ENCODE results near the gene CABCOCO1. TPM values are rescaled to one million over a fixed set of nuclear protein-coding genes. Genes with fewer than 3 reads are reported as not detected.

CABCOCO1 gene
- total and polyA plus RNA-seq, 2 of the 13 experiments (the other 11 are each of a cell fraction or from before 2014, with no cell fraction given): not detected

- H4K20me1 ChIP-seq (ENCODE audit: insufficient read depth, low read length): no peaks in the 10 kb centered on the region
- 0% methylated on average over 1 of the region's 1 CpG for WGBS (ENCODE audit: low lambda C conversion rate)
- H3K27ac ChIP-seq (ENCODE audit: extremely low read length, insufficient read depth, low read length): no peak overlapping the region
- no peak for TF ChIP-seq CENPX (CRISPR knock-in tag; IDR thresholded peaks at IDR 0.05)
- H2AFZ ChIP-seq (ENCODE audit: low read length): no peak overlapping the region
- no TSS peak for BruUV-seq (replicated peaks)
- no peaks in the 10 kb centered on the region for H3K4me1 ChIP-seq (ENCODE audit: insufficient read depth, low read length)
- no peaks in the 10 kb centered on the region for H3K79me2 ChIP-seq (ENCODE audit: insufficient read depth, low read length)
- intact Hi-C loops (cut with micrococcal nuclease; ENCODE audit: unreplicated experiment) (no loop called here), in situ Hi-C loops (cut with HindIII; ENCODE audit: extremely low pct_ligation_motif_present, low pct_unique_long_range_greater_than_20kb) (no loop called here)
- H3K9me3 ChIP-seq (ENCODE audit: low read length): no peaks in the 10 kb centered on the region
- POLR2A ChIA-PET: no interaction called here
- CTCF ChIA-PET (ENCODE audit: low intra/inter-chr PET ratio, low total read pairs): no interaction called here
- no peak overlapping the region for H3K4me3 ChIP-seq (replicated peaks in 1 of 3; ENCODE audit: insufficient read depth in 1 of 3, low read depth in 2 of 3, low read length in 3 of 3)
- ATAC-seq: no peak
- FAIRE-seq: no peak
- no peaks in the 10 kb centered on the region for H3K27me3 ChIP-seq (ENCODE audit: control insufficient read depth in 1 of 2, insufficient read depth in 2 of 2, low read length in 2 of 2)
- no peaks in the 10 kb centered on the region for H3K36me3 ChIP-seq (replicated peaks in 1 of 2; ENCODE audit: control insufficient read depth in 1 of 2, insufficient read depth in 2 of 2, low read length in 2 of 2)
- DNase-seq (ENCODE audit: low spot score): no peak
- no peak overlapping the region for H3K4me2 ChIP-seq (ENCODE audit: low read depth, low read length)
- no peak overlapping the region for H3K9ac ChIP-seq (ENCODE audit: insufficient read depth, low read depth, low read length)
Measured at GRCh38 chr10:61634746-61635145, 28.0 kb upstream of the CABCOCO1 start.

GRCh38 chr10:61635471-61635870 lies 27.3 kb upstream of the CABCOCO1 start:
- Histone ChIP-seq H3K9ac (ENCODE audit: insufficient read depth, low read depth, low read length) (no peak overlapping the region), H3K27me3 (ENCODE audit: control insufficient read depth in 1 of 2, insufficient read depth in 2 of 2, low read length in 2 of 2) (no peaks in the 10 kb centered on the region), H2AFZ (ENCODE audit: low read length) (no peak overlapping the region), H3K4me3 (replicated peaks in 1 of 3; ENCODE audit: insufficient read depth in 1 of 3, low read depth in 2 of 3, low read length in 3 of 3) (no peak overlapping the region), H3K9me3 (ENCODE audit: low read length) (no peaks in the 10 kb centered on the region), H3K4me1 (ENCODE audit: insufficient read depth, low read length) (no peaks in the 10 kb centered on the region), H3K36me3 (replicated peaks in 1 of 2; ENCODE audit: control insufficient read depth in 1 of 2, insufficient read depth in 2 of 2, low read length in 2 of 2) (no peaks in the 10 kb centered on the region), H4K20me1 (ENCODE audit: insufficient read depth, low read length) (no peaks in the 10 kb centered on the region), H3K79me2 (ENCODE audit: insufficient read depth, low read length) (no peaks in the 10 kb centered on the region), H3K4me2 (ENCODE audit: low read depth, low read length) (no peak overlapping the region), H3K27ac (ENCODE audit: extremely low read length, insufficient read depth, low read length) (no peak overlapping the region)
- TF ChIP-seq ZNF788 (CRISPR knock-in tag; IDR thresholded peaks at IDR 0.05; ENCODE audit: borderline replicate concordance) (no peak), GFI1 (CRISPR knock-in tag; IDR thresholded peaks at IDR 0.05; ENCODE audit: borderline replicate concordance) (no peak), ZNF619 (CRISPR knock-in tag; IDR thresholded peaks at IDR 0.05) (no peak), IKZF4 (CRISPR knock-in tag; IDR thresholded peaks at IDR 0.05; ENCODE audit: borderline replicate concordance, low read depth, not compliant biosample characterization) (no peak), TCF7 (IDR thresholded peaks at IDR 0.05; ENCODE audit: low read depth) (no peak), ZNF549 (CRISPR knock-in tag; IDR thresholded peaks at IDR 0.05) (no peak)
- TF ChIP-seq, protein P1, sequence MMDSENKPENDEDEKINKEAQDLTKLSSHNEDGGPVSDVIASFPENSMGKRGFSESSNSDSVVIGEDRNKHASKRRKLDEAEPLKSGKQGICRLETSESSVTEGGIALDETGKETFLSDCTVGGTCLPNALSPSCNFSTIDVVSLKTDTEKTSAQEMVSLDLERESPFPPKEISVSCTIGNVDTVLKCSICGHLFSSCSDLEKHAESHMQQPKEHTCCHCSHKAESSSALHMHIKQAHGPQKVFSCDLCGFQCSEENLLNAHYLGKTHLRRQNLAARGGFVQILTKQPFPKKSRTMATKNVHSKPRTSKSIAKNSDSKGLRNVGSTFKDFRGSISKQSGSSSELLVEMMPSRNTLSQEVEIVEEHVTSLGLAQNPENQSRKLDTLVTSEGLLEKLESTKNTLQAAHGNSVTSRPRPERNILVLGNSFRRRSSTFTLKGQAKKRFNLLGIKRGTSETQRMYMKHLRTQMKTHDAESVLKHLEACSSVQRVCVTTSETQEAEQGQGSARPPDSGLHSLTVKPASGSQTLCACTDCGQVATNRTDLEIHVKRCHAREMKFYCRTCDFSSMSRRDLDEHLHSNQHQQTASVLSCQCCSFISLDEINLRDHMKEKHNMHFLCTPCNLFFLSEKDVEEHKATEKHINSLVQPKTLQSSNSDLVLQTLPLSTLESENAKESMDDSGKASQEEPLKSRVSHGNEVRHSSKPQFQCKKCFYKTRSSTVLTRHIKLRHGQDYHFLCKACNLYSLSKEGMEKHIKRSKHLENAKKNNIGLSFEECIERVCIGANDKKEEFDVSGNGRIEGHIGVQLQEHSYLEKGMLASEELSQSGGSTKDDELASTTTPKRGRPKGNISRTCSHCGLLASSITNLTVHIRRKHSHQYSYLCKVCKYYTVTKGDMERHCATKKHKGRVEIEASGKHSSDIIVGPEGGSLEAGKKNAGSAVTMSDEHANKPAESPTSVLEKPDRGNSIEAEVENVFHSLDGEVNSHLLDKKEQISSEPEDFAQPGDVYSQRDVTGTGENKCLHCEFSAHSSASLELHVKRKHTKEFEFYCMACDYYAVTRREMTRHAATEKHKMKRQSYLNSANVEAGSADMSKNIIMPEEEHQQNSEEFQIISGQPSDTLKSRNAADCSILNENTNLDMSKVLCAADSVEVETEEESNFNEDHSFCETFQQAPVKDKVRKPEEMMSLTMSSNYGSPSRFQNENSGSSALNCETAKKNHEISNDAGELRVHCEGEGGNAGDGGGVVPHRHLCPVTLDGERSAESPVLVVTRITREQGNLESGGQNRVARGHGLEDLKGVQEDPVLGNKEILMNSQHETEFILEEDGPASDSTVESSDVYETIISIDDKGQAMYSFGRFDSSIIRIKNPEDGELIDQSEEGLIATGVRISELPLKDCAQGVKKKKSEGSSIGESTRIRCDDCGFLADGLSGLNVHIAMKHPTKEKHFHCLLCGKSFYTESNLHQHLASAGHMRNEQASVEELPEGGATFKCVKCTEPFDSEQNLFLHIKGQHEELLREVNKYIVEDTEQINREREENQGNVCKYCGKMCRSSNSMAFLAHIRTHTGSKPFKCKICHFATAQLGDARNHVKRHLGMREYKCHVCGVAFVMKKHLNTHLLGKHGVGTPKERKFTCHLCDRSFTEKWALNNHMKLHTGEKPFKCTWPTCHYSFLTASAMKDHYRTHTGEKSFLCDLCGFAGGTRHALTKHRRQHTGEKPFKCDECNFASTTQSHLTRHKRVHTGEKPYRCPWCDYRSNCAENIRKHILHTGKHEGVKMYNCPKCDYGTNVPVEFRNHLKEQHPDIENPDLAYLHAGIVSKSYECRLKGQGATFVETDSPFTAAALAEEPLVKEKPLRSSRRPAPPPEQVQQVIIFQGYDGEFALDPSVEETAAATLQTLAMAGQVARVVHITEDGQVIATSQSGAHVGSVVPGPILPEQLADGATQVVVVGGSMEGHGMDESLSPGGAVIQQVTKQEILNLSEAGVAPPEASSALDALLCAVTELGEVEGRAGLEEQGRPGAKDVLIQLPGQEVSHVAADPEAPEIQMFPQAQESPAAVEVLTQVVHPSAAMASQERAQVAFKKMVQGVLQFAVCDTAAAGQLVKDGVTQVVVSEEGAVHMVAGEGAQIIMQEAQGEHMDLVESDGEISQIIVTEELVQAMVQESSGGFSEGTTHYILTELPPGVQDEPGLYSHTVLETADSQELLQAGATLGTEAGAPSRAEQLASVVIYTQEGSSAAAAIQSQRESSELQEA (CRISPR knock-in tag; IDR thresholded peaks at IDR 0.05; ENCODE audit: not compliant biosample characterization): no peak
- TF ChIP-seq, protein P2, sequence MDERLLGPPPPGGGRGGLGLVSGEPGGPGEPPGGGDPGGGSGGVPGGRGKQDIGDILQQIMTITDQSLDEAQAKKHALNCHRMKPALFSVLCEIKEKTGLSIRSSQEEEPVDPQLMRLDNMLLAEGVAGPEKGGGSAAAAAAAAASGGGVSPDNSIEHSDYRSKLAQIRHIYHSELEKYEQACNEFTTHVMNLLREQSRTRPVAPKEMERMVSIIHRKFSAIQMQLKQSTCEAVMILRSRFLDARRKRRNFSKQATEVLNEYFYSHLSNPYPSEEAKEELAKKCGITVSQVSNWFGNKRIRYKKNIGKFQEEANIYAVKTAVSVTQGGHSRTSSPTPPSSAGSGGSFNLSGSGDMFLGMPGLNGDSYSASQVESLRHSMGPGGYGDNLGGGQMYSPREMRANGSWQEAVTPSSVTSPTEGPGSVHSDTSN (CRISPR knock-in tag; IDR thresholded peaks at IDR 0.05): no peak
- TF ChIP-seq, protein P3, sequence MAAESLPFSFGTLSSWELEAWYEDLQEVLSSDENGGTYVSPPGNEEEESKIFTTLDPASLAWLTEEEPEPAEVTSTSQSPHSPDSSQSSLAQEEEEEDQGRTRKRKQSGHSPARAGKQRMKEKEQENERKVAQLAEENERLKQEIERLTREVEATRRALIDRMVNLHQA (CRISPR knock-in tag; IDR thresholded peaks at IDR 0.05): no peak
- no TSS peak for BruUV-seq (replicated peaks)
- intact Hi-C loops (cut with micrococcal nuclease; ENCODE audit: unreplicated experiment) (no loop called here), in situ Hi-C loops (cut with HindIII; ENCODE audit: extremely low pct_ligation_motif_present, low pct_unique_long_range_greater_than_20kb) (no loop called here)
- FAIRE-seq (no peak), DNase-seq (ENCODE audit: low spot score) (no peak), ATAC-seq (no peak)
- 2% methylated on average over 2 of the region's 2 CpGs for WGBS (ENCODE audit: low lambda C conversion rate)
- CTCF ChIA-PET (ENCODE audit: low intra/inter-chr PET ratio, low total read pairs): no interaction called here
- POLR2A ChIA-PET: no interaction called here

Measured in HepG2 (cell line).